ENCODE results near the gene SLC13A1. TPM values are rescaled to one million over a fixed set of nuclear protein-coding genes. Genes with fewer than 3 reads are reported as not detected.
"Not testable (repeated sequence)": the region's sequence is repeated elsewhere in the genome, so short reads cannot be mapped to it uniquely, and the experiment has no call there.

The SLC13A1 gene
- total and polyA plus RNA-seq, 2 experiments from 2014 or later, result not detected

GRCh38 chr7:123086910-123087309 lies 112.9 kb downstream of the SLC13A1 start:
- not testable (repeated sequence) for H3K27me3 Mint-ChIP-seq (ENCODE audit: insufficient read depth, low read depth, poor library complexity); H4K20me1 ChIP-seq (replicated peaks; ENCODE audit: insufficient read depth); H3K79me2 ChIP-seq (replicated peaks; ENCODE audit: insufficient read depth); H3K4me1 ChIP-seq (ENCODE audit: insufficient read depth); H3K27ac Mint-ChIP-seq; H3K27ac ChIP-seq (ENCODE audit: low read depth); H3F3A ChIP-seq (replicated peaks; ENCODE audit: low read depth); H3K9me2 ChIP-seq (ENCODE audit: insufficient read depth); H3K27me3 ChIP-seq (ENCODE audit: insufficient read depth); H2AFZ ChIP-seq; H3K4me3 ChIP-seq; H3K4me1 Mint-ChIP-seq; H3K4me2 ChIP-seq; DNase-seq (ENCODE audit: low spot score); ATAC-seq; H3K4me3 Mint-ChIP-seq
- peaks cover 19% of the 10 kb centered on the region for H3K36me3 ChIP-seq (ENCODE audit: insufficient read depth)
- peaks cover 25% of the 10 kb centered on the region for H3K36me3 Mint-ChIP-seq (ENCODE audit: low read depth)
- H3K9me3 Mint-ChIP-seq, result peaks cover 45% of the 10 kb centered on the region

- H3K27me3 Mint-ChIP-seq (ENCODE audit: insufficient read depth, low read depth, poor library complexity), result not testable (repeated sequence)
These were observed 114.9 kb downstream of the SLC13A1 start for GRCh38 chr7:123084861-123085260.

GRCh38 chr7:123079021-123079420 lies 120.7 kb downstream of the SLC13A1 start:
- no peak for DNase-seq (ENCODE audit: low spot score)
- H3K4me2 ChIP-seq, result no peak overlapping the region
- no peak overlapping the region for H3K27ac Mint-ChIP-seq

More at GRCh38 chr7:123084861-123085260, 114.9 kb downstream of the SLC13A1 start:
- H3K27ac Mint-ChIP-seq; H3K27ac ChIP-seq (ENCODE audit: low read depth); H3K79me2 ChIP-seq (replicated peaks; ENCODE audit: insufficient read depth); H3K9me2 ChIP-seq (ENCODE audit: insufficient read depth); H3K27me3 ChIP-seq (ENCODE audit: insufficient read depth); H4K20me1 ChIP-seq (replicated peaks; ENCODE audit: insufficient read depth); H3K4me1 ChIP-seq (ENCODE audit: insufficient read depth); H3F3A ChIP-seq (replicated peaks; ENCODE audit: low read depth); H3K4me1 Mint-ChIP-seq; H2AFZ ChIP-seq; H3K4me3 ChIP-seq; H3K4me2 ChIP-seq; DNase-seq (ENCODE audit: low spot score); ATAC-seq; H3K4me3 Mint-ChIP-seq: not testable (repeated sequence)
- Mint-ChIP-seq H3K36me3 (ENCODE audit: low read depth) (peaks cover 27% of the 10 kb centered on the region), H3K9me3 (peaks cover 47% of the 10 kb centered on the region)
- peaks cover 19% of the 10 kb centered on the region for H3K36me3 ChIP-seq (ENCODE audit: insufficient read depth)

More at GRCh38 chr7:123079021-123079420, 120.7 kb downstream of the SLC13A1 start:
- no peak overlapping the region for H3K4me3 Mint-ChIP-seq
- Histone ChIP-seq H3K27ac (ENCODE audit: low read depth) (no peak overlapping the region), H3K79me2 (replicated peaks; ENCODE audit: insufficient read depth) (no peaks in the 10 kb centered on the region), H4K20me1 (replicated peaks; ENCODE audit: insufficient read depth) (no peaks in the 10 kb centered on the region), H3K4me1 (ENCODE audit: insufficient read depth) (peaks cover 5% of the 10 kb centered on the region; the same call in 1 of the 2 replicates), H3K4me3 (no peak overlapping the region), H3K27me3 (ENCODE audit: insufficient read depth) (no peaks in the 10 kb centered on the region), H2AFZ (no peak overlapping the region), H3K9me2 (ENCODE audit: insufficient read depth) (no peaks in the 10 kb centered on the region), H3F3A (replicated peaks; ENCODE audit: low read depth) (no peaks in the 10 kb centered on the region), H3K36me3 (ENCODE audit: insufficient read depth) (no peaks in the 10 kb centered on the region)
- no peak for ATAC-seq
- H3K27me3 Mint-ChIP-seq (ENCODE audit: insufficient read depth, low read depth, poor library complexity), result peaks cover 2% of the 10 kb centered on the region
- H3K36me3 Mint-ChIP-seq (ENCODE audit: low read depth), result peaks cover 10% of the 10 kb centered on the region
- peaks cover 16% of the 10 kb centered on the region for H3K9me3 Mint-ChIP-seq
- TF ChIP-seq ZNF462 (CRISPR knock-in tag; IDR thresholded peaks at IDR 0.05), result no peak
- H3K4me1 Mint-ChIP-seq, result peaks cover 14% of the 10 kb centered on the region

All from GM23338 (cell line).